Measurements from ENCODE around the gene SPINK1. TPM values are rescaled to one million over a fixed set of nuclear protein-coding genes. Genes with fewer than 3 reads are reported as not detected.

The SPINK1 gene
- total and polyA plus RNA-seq, 9 of the 15 experiments (the other 6 are each of a cell fraction or from before 2014, with no cell fraction given), result 0.45 to 2.2 (median 0.65) TPM; not detected in 1

- POLR2A ChIA-PET, result no interaction called here
Observed at GRCh38 chr5:147856801-147857200, 25.3 kb upstream of the SPINK1 start.

GRCh38 chr5:147855774-147856069, 24.3 kb upstream of the SPINK1 start:
- Histone ChIP-seq H3K4me3 (no peak overlapping the region), H3K9me1 (ENCODE audit: control insufficient read depth, insufficient read depth, low read length) (no peaks in the 10 kb centered on the region), H3K27ac (ENCODE audit: extremely low read depth, low read depth, low read length) (no peak overlapping the region), H2AFZ (ENCODE audit: low read depth, low read length) (no peak overlapping the region), H3K9ac (ENCODE audit: insufficient read depth in 1 of 2, low read depth in 2 of 2, low read length in 2 of 2) (no peak overlapping the region), H3K79me2 (ENCODE audit: control insufficient read depth, insufficient read depth, low read length) (no peaks in the 10 kb centered on the region), H3K4me2 (ENCODE audit: insufficient read depth, low read length) (no peak overlapping the region), H3K27me3 (ENCODE audit: control insufficient read depth in 2 of 2, insufficient read depth in 2 of 2, low read length in 2 of 2) (no peaks in the 10 kb centered on the region), H3K9me3 (replicated peaks; ENCODE audit: control insufficient read depth, insufficient read depth, low read depth, low read length) (no peaks in the 10 kb centered on the region), H3K4me1 (replicated peaks in 1 of 2; ENCODE audit: control insufficient read depth in 2 of 2, insufficient read depth in 2 of 2, low read length in 2 of 2) (no peaks in the 10 kb centered on the region), H3K36me3 (ENCODE audit: control insufficient read depth, insufficient read depth, low read length) (no peaks in the 10 kb centered on the region), H4K20me1 (replicated peaks; ENCODE audit: control insufficient read depth, insufficient read depth, low read length) (no peaks in the 10 kb centered on the region)
- no TSS peak for BruUV-seq (replicated peaks)
- WGBS (ENCODE audit: insufficient coverage, low coverage, missing lambda C conversion rate), result 2% methylated on average over 4 of the region's 4 CpGs
- intact Hi-C loops (cut with micrococcal nuclease), result loop anchor here (2.0 to 10.0 kb wide), 2 partner anchors 589 to 875 kb away; no protein-coding TSS in a partner anchor
- CTCF ChIA-PET (ENCODE audit: low intra/inter-chr PET ratio), result no interaction called here
- DNase-seq (ENCODE audit: extremely low read depth in 1 of 4, low spot score in 3 of 4) (no peak), FAIRE-seq (no peak), ATAC-seq (no peak)
- in situ Hi-C loops (cut with MboI), result no loop called here
- TF ChIP-seq PKNOX1 (IDR thresholded peaks at IDR 0.05), result no peak
- no peak for TF ChIP-seq NFXL1 (CRISPR knock-in tag; IDR thresholded peaks at IDR 0.05)
- TF ChIP-seq LEF1 (IDR thresholded peaks at IDR 0.05), result no peak
- no peak for TF ChIP-seq FUS (optimal IDR thresholded peaks at IDR 0.05; ENCODE audit: low read depth, low read length)
- no peak for TF ChIP-seq ZC3H8 (IDR thresholded peaks at IDR 0.05)
- POLR2A ChIA-PET, result no interaction called here

More at GRCh38 chr5:147856801-147857200, 25.3 kb upstream of the SPINK1 start:
- no peaks in the 10 kb centered on the region for H3K4me1 ChIP-seq (replicated peaks in 1 of 2; ENCODE audit: control insufficient read depth in 2 of 2, insufficient read depth in 2 of 2, low read length in 2 of 2)
- H3K79me2 ChIP-seq (ENCODE audit: control insufficient read depth, insufficient read depth, low read length), result no peaks in the 10 kb centered on the region
- in situ Hi-C loops (cut with MboI) (no loop called here), intact Hi-C loops (cut with micrococcal nuclease) (loop anchor here (2.0 to 10.0 kb wide), 2 partner anchors 588 to 874 kb away; no protein-coding TSS in a partner anchor)
- CTCF ChIA-PET (ENCODE audit: low intra/inter-chr PET ratio), result interaction anchor here (1.2 to 1.3 kb wide), 2 partner anchors 78 to 870 kb away, joined by 3 read pairs; no protein-coding TSS in a partner anchor
- no peak overlapping the region for H3K4me2 ChIP-seq (ENCODE audit: insufficient read depth, low read length)
- no peaks in the 10 kb centered on the region for H3K27me3 ChIP-seq (ENCODE audit: control insufficient read depth in 2 of 2, insufficient read depth in 2 of 2, low read length in 2 of 2)
- H3K36me3 ChIP-seq (ENCODE audit: control insufficient read depth, insufficient read depth, low read length), result no peaks in the 10 kb centered on the region
- no peaks in the 10 kb centered on the region for H3K9me3 ChIP-seq (replicated peaks; ENCODE audit: control insufficient read depth, insufficient read depth, low read depth, low read length)
- H4K20me1 ChIP-seq (replicated peaks; ENCODE audit: control insufficient read depth, insufficient read depth, low read length), result no peaks in the 10 kb centered on the region
- no peak for DNase-seq (ENCODE audit: extremely low read depth in 1 of 4, low spot score in 3 of 4)
- no peak overlapping the region for H2AFZ ChIP-seq (ENCODE audit: low read depth, low read length)
- no peak overlapping the region for H3K9ac ChIP-seq (ENCODE audit: insufficient read depth in 1 of 2, low read depth in 2 of 2, low read length in 2 of 2)
- no peak for TF ChIP-seq NEUROD1 (IDR thresholded peaks at IDR 0.05; ENCODE audit: borderline replicate concordance, low read depth, low read length, partially characterized antibody)
- no peak for TF ChIP-seq POLR2A (conservative IDR thresholded peaks at IDR 0.05)
- H3K9me1 ChIP-seq (ENCODE audit: control insufficient read depth, insufficient read depth, low read length), result no peaks in the 10 kb centered on the region
- ATAC-seq, result no peak
- no TSS peak for BruUV-seq (replicated peaks)
- H3K27ac ChIP-seq (ENCODE audit: extremely low read depth, low read depth, low read length), result no peak overlapping the region
- no peak overlapping the region for H3K4me3 ChIP-seq
- FAIRE-seq, result no peak

Measured in K562 (cell line).